Measurements from ENCODE around the gene UROS.

Gene UROS

GRCh38 chr10:125812128-125812750 lies 10.8 kb downstream of the UROS start:
- H3K36me3 ChIP-seq (ENCODE audit: control insufficient read depth, insufficient read depth, low read length) = no peaks in the 10 kb centered on the region
- H3K4me1 ChIP-seq = no peaks in the 10 kb centered on the region
- no peak overlapping the region for H3K9ac ChIP-seq
- no peak overlapping the region for H2AFZ ChIP-seq
- H3K27ac ChIP-seq = no peak overlapping the region
- H3K4me3 ChIP-seq (ENCODE audit: low read depth, low read length) = no peak overlapping the region
- no peaks in the 10 kb centered on the region for H3K27me3 ChIP-seq (ENCODE audit: control insufficient read depth, insufficient read depth, low read length)
- peaks cover 4% of the 10 kb centered on the region for H3K79me2 ChIP-seq
- TF ChIP-seq CTCF (IDR thresholded peaks at IDR 0.05) = no peak
- H3K4me2 ChIP-seq (ENCODE audit: low read length) = no peak overlapping the region
- no peaks in the 10 kb centered on the region for H3K9me3 ChIP-seq (ENCODE audit: control insufficient read depth, low read length)

DNA sequence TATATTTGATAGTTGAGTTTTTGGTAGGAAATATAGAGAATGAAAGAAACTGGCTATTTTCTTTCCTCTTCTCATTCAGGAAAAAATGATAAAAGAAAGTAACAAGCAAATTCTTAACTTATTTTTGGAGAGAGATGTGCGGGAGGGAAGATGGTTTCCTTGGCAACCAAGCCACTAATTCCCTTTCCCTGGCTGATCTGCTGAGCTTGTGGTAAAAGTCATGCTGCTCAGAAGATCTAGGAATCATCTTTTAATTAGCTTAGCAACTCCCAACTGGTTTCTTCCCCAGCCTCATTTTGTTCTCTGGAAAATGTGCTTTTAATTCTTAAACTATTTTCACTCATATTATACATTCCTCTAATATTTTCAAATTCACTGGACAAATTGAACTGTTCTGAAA lies 11.8 kb downstream of the UROS start:
- peaks cover 3% of the 10 kb centered on the region for H3K4me1 ChIP-seq
- peaks cover 4% of the 10 kb centered on the region for H3K79me2 ChIP-seq
- no peak overlapping the region for H3K9ac ChIP-seq
- H3K4me2 ChIP-seq (ENCODE audit: low read length) = no peak overlapping the region
- H3K27me3 ChIP-seq (ENCODE audit: control insufficient read depth, insufficient read depth, low read length) = no peaks in the 10 kb centered on the region
- H3K4me3 ChIP-seq (ENCODE audit: low read depth, low read length) = no peak overlapping the region
- no peaks in the 10 kb centered on the region for H3K9me3 ChIP-seq (ENCODE audit: control insufficient read depth, low read length)
- H3K36me3 ChIP-seq (ENCODE audit: control insufficient read depth, insufficient read depth, low read length) = no peaks in the 10 kb centered on the region
- H3K27ac ChIP-seq = no peak overlapping the region
- TF ChIP-seq CTCF (IDR thresholded peaks at IDR 0.05) = no peak
- no peak overlapping the region for H2AFZ ChIP-seq

- no peaks in the 10 kb centered on the region for H3K79me2 ChIP-seq
- no peak for TF ChIP-seq CTCF (IDR thresholded peaks at IDR 0.05)
- no peaks in the 10 kb centered on the region for H3K36me3 ChIP-seq (ENCODE audit: control insufficient read depth, insufficient read depth, low read length)
- H3K4me1 ChIP-seq = peaks cover 4% of the 10 kb centered on the region
- H3K9ac ChIP-seq = no peak overlapping the region
- H3K27ac ChIP-seq = no peak overlapping the region
- no peak overlapping the region for H3K4me3 ChIP-seq (ENCODE audit: low read depth, low read length)
- H3K9me3 ChIP-seq (ENCODE audit: control insufficient read depth, low read length) = no peaks in the 10 kb centered on the region
- H2AFZ ChIP-seq = no peak overlapping the region
- H3K4me2 ChIP-seq (ENCODE audit: low read length) = no peak overlapping the region
- no peaks in the 10 kb centered on the region for H3K27me3 ChIP-seq (ENCODE audit: control insufficient read depth, insufficient read depth, low read length)
These were observed 15.0 kb downstream of the UROS start for GRCh38 chr10:125808047-125808446.

DNA sequence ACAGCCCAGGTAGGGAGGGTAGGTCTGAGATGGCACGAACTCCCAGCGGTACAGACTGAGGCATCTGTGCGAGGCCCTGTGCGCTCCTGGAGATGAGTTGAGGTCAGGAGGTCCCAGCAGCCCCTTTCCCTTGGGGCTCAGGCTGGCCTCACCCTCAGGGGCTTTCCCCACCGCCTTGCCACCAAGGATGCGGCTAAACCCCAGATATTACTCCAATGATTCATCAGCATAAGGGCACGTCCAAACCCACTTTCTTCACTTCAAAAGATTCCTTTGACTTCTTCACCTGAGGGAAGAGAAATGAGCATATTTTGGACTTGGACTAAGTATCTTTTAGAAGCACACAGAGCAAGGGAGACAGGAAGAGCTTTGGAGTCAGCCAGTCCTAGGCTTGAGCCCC lies 20.3 kb downstream of the UROS start:
- TF ChIP-seq CTCF (IDR thresholded peaks at IDR 0.05) = no peak
- no peak overlapping the region for H2AFZ ChIP-seq
- no peaks in the 10 kb centered on the region for H3K27me3 ChIP-seq (ENCODE audit: control insufficient read depth, insufficient read depth, low read length)
- no peak overlapping the region for H3K9ac ChIP-seq
- H3K4me3 ChIP-seq (ENCODE audit: low read depth, low read length) = no peak overlapping the region
- peaks cover 6% of the 10 kb centered on the region for H3K4me1 ChIP-seq
- no peaks in the 10 kb centered on the region for H3K9me3 ChIP-seq (ENCODE audit: control insufficient read depth, low read length)
- H3K4me2 ChIP-seq (ENCODE audit: low read length) = no peak overlapping the region
- H3K36me3 ChIP-seq (ENCODE audit: control insufficient read depth, insufficient read depth, low read length) = no peaks in the 10 kb centered on the region
- H3K79me2 ChIP-seq = no peaks in the 10 kb centered on the region
- H3K27ac ChIP-seq = no peak overlapping the region

GRCh38 chr10:125802131-125802530 lies 20.9 kb downstream of the UROS start:
- no peaks in the 10 kb centered on the region for H3K27me3 ChIP-seq (ENCODE audit: control insufficient read depth, insufficient read depth, low read length)
- no peaks in the 10 kb centered on the region for H3K9me3 ChIP-seq (ENCODE audit: control insufficient read depth, low read length)
- H3K4me3 ChIP-seq (ENCODE audit: low read depth, low read length) = no peak overlapping the region
- H3K4me2 ChIP-seq (ENCODE audit: low read length) = no peak overlapping the region
- H2AFZ ChIP-seq = no peak overlapping the region
- H3K79me2 ChIP-seq = no peaks in the 10 kb centered on the region
- H3K4me1 ChIP-seq = peaks cover 12% of the 10 kb centered on the region
- no peaks in the 10 kb centered on the region for H3K36me3 ChIP-seq (ENCODE audit: control insufficient read depth, insufficient read depth, low read length)
- no peak for TF ChIP-seq CTCF (IDR thresholded peaks at IDR 0.05)
- no peak overlapping the region for H3K27ac ChIP-seq
- H3K9ac ChIP-seq = no peak overlapping the region

Data from parathyroid adenoma (tissue), 2 donors.